ENCODE measurements around the gene LMNA.

Gene LMNA

DNA sequence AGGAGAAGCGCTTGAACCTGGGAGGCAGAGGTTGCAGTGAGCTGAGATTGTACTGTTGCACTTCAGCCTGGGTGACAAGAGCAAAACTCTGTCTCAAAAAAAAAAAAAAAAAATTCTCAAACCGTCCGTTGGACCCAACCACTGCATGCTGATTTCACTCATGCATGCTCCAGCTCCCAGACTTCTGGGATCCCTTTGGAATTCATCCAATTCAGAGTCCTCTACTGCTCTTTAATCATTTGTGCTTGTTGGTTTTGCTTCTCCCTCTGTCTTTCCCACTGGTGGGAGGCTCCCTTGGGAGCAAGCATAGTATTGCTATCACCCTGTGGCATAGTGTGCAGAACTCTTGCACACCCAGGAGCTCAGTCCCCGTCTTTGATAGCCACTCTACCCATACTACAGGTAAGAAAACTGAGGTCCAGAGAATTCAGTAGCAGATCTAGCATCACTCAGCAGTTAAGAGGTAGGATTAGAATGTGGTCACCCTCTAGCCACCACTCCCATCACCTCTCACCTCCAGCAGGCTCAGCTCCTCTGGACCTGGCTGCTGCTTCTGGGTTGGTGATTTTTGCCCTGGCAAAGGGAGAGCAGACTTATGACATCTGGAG lies 3.1 kb upstream of the LMNA start:
- no peak for TF ChIP-seq SIN3A (IDR thresholded peaks at IDR 0.05; ENCODE audit: borderline replicate concordance, insufficient read depth, low read length)
- TF ChIP-seq POLR2AphosphoS5 (IDR thresholded peaks at IDR 0.05; ENCODE audit: low read depth, low read length) = no peak
- TF ChIP-seq, protein P1, sequence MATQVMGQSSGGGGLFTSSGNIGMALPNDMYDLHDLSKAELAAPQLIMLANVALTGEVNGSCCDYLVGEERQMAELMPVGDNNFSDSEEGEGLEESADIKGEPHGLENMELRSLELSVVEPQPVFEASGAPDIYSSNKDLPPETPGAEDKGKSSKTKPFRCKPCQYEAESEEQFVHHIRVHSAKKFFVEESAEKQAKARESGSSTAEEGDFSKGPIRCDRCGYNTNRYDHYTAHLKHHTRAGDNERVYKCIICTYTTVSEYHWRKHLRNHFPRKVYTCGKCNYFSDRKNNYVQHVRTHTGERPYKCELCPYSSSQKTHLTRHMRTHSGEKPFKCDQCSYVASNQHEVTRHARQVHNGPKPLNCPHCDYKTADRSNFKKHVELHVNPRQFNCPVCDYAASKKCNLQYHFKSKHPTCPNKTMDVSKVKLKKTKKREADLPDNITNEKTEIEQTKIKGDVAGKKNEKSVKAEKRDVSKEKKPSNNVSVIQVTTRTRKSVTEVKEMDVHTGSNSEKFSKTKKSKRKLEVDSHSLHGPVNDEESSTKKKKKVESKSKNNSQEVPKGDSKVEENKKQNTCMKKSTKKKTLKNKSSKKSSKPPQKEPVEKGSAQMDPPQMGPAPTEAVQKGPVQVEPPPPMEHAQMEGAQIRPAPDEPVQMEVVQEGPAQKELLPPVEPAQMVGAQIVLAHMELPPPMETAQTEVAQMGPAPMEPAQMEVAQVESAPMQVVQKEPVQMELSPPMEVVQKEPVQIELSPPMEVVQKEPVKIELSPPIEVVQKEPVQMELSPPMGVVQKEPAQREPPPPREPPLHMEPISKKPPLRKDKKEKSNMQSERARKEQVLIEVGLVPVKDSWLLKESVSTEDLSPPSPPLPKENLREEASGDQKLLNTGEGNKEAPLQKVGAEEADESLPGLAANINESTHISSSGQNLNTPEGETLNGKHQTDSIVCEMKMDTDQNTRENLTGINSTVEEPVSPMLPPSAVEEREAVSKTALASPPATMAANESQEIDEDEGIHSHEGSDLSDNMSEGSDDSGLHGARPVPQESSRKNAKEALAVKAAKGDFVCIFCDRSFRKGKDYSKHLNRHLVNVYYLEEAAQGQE (IDR thresholded peaks at IDR 0.05; ENCODE audit: insufficient read depth in 1 of 2, low read depth in 2 of 2, low read length in 2 of 2) = no peak
- no peak for TF ChIP-seq TAF1 (IDR thresholded peaks at IDR 0.05; ENCODE audit: borderline replicate concordance, insufficient read depth, low read length)
- no peak for TF ChIP-seq FOXP2 (optimal IDR thresholded peaks at IDR 0.05; ENCODE audit: borderline replicate concordance, extremely low read depth, extremely low read length, insufficient read depth)

DNA sequence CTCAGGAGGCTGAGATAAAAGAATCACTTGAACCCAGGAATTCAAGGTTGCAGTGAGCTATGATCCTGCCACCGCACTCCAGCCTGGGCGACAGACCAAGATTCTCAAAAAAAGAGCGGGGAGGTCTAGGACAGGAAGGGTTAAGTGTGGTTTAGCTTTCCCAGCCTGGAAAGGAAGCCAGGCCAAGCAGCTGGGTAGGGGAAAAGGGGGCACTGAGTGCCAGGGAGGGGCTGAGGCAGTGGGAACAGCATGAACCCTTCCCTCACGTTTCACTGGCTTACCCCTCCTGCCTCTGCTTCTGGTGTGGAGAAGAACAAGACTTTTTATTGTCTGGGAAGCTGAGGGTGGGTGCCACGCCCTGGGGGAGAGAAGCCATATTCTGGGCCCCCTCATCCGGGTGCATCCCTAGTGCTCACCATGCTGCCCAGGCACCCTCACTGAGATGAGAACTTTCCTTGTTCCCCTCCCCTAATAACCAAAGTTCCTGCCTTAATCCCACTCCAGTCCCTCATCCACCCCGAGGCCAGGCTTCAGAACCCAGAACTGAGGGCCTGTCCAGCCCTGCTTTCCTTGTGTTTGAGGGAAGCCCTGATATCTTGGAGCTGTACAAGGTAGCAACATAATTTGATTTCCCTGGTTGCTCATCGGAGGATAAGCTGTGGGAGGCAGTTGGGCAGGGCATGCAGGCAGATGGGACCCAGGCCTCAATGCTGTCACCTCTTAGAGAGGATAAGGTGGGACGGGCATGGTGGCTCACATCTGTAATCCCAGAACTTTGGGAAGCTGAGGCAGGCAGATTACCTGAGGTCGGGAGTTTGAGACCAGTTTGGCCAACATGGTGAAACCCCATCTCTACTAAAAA lies 2.0 kb upstream of the LMNA start:
- no peak for TF ChIP-seq SIN3A (IDR thresholded peaks at IDR 0.05; ENCODE audit: borderline replicate concordance, insufficient read depth, low read length)
- TF ChIP-seq, protein P1 (IDR thresholded peaks at IDR 0.05; ENCODE audit: insufficient read depth in 1 of 2, low read depth in 2 of 2, low read length in 2 of 2) = no peak

DNA sequence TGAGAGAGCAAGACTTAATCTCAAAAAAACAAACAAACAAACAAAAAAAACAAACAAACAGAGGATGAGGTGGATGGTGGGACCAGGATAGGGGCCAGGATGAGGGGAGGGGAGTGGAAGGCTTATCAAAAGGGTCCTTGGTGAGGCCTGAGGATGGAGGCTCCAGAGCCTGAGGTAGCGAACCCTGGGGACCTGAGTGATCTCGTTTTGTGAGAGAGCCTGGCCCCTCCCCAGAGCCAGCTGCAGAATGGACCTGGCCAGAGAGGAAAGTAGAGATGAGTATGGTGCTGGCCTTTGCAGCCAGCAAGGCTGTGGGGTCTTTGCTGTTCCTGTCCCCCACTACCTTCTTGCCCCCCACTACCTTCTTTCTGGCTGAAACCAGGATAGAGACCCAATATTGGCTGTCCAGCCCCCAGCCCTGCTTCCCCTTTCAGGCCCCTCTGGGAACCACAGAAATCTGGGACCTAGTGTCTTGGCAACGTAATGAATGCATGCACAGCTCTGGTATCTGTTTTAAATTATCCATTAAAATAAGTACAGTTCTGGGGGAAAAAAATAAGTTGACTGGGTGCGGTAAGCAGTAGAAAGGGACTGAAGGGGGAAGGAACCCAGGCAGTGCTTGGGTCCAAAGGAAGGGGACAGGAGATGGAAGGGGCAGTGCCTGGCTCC lies 1.1 kb upstream of the LMNA start:
- TF ChIP-seq SIN3A (IDR thresholded peaks at IDR 0.05; ENCODE audit: borderline replicate concordance, insufficient read depth, low read length) = no peak
- TF ChIP-seq POLR2AphosphoS5 (IDR thresholded peaks at IDR 0.05; ENCODE audit: low read depth, low read length) = no peak
- TF ChIP-seq, protein P1 (IDR thresholded peaks at IDR 0.05; ENCODE audit: insufficient read depth in 1 of 2, low read depth in 2 of 2, low read length in 2 of 2) = no peak
- no peak for TF ChIP-seq FOXP2 (optimal IDR thresholded peaks at IDR 0.05; ENCODE audit: borderline replicate concordance, extremely low read depth, extremely low read length, insufficient read depth)
- no peak for TF ChIP-seq TAF1 (IDR thresholded peaks at IDR 0.05; ENCODE audit: borderline replicate concordance, insufficient read depth, low read length)

DNA sequence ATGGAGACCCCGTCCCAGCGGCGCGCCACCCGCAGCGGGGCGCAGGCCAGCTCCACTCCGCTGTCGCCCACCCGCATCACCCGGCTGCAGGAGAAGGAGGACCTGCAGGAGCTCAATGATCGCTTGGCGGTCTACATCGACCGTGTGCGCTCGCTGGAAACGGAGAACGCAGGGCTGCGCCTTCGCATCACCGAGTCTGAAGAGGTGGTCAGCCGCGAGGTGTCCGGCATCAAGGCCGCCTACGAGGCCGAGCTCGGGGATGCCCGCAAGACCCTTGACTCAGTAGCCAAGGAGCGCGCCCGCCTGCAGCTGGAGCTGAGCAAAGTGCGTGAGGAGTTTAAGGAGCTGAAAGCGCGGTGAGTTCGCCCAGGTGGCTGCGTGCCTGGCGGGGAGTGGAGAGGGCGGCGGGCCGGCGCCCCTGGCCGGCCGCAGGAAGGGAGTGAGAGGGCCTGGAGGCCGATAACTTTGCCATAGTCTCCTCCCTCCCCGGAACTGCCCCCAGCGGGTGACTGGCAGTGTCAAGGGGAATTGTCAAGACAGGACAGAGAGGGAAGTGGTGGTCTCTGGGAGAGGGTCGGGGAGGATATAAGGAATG lies 505 bp downstream of the LMNA start:
- TF ChIP-seq, protein P1 (IDR thresholded peaks at IDR 0.05; ENCODE audit: insufficient read depth in 1 of 2, low read depth in 2 of 2, low read length in 2 of 2) = 0 out of 4 replicates have a peak, but pooled peaks of 1 of the 2 experiments have one; percentile 12
- TF ChIP-seq FOXP2 (optimal IDR thresholded peaks at IDR 0.05; ENCODE audit: borderline replicate concordance, extremely low read depth, extremely low read length, insufficient read depth) = no peak
- peak; percentile 74; the same call in 1 of the 2 replicates for TF ChIP-seq SIN3A (IDR thresholded peaks at IDR 0.05; ENCODE audit: borderline replicate concordance, insufficient read depth, low read length)

Data from PFSK-1 (cell line).